Skeletal muscle satellite cell (primary cell): ENCODE results near the gene HOXA9. TPM values are rescaled to one million over a fixed set of nuclear protein-coding genes. Genes with fewer than 3 reads are reported as not detected.

Source experiments
- H3K27me3 ChIP-seq: 2 replicates; pipeline ENCODE4 v1.7.0; 2013; ENCODE audit warnings: low read length; ENCODE audit not compliant: control insufficient read depth, insufficient read depth
- H3K36me3 ChIP-seq: 2 replicates; pipeline ENCODE4 v1.7.0; 2013; ENCODE audit warnings: mild to moderate bottlenecking, control low read depth, low read length; ENCODE audit not compliant: insufficient read depth
- H3K4me1 ChIP-seq: 2 replicates; pipeline ENCODE4 v1.7.0; 2013; ENCODE audit warnings: low read length; ENCODE audit not compliant: control insufficient read depth, insufficient read depth
- H3K4me2 ChIP-seq: 2 replicates; pipeline ENCODE4 v1.7.0; 2013; ENCODE audit warnings: mild to moderate bottlenecking, low read length
- H3K4me3 ChIP-seq: 2 replicates; pipeline ENCODE4 v1.7.0; 2013; ENCODE audit warnings: low read length
- H3K9ac ChIP-seq: 2 replicates; pipeline ENCODE4 v1.7.0; 2013; ENCODE audit warnings: mild to moderate bottlenecking, low read depth, low read length, moderate library complexity
- H3K9me3 ChIP-seq: replicated peaks from 2 replicates; pipeline ENCODE4 v1.7.0; 2013; ENCODE audit warnings: mild to moderate bottlenecking, control low read depth, low read length
- total RNA-seq: library from RNA; depleted of rRNA; stranded (reverse); fragments of >200 nt; gene quantifications from 2 replicates; pipeline ENCODE4 v1.2.3, GENCODE V29; 2012; rRNA removed

Gene HOXA9
- 14.6 and 20.3 TPM in 2 replicates for total RNA-seq

- H3K4me2 ChIP-seq, result peak within 1 kb of the TSS; percentile 98
- H3K9me3 ChIP-seq, result no peaks in the 10 kb centered on the region
- peaks cover 9% of the 10 kb centered on the region for H3K36me3 ChIP-seq
- H3K4me1 ChIP-seq, result peaks cover 41% of the 10 kb centered on the region
- no peaks in the 10 kb centered on the region for H3K27me3 ChIP-seq
- peak within 1 kb of the TSS; percentile 88 for H3K4me3 ChIP-seq
- H3K9ac ChIP-seq, result peak within 1 kb of the TSS; percentile 97
Measured at GRCh38 chr7:27165089-27165995, at the start of gene HOXA9. TSS of gene HOXA9 (minus strand) at chr7:27165537. CDS start at chr7:27165457, 80 bp downstream.

GRCh38 chr7:27214239-27214950 is 49.1 kb upstream of the HOXA9 start:
- no peaks in the 10 kb centered on the region for H3K9me3 ChIP-seq
- no peak overlapping the region for H3K9ac ChIP-seq
- no peak overlapping the region for H3K4me3 ChIP-seq
- no peak overlapping the region for H3K4me2 ChIP-seq
- no peaks in the 10 kb centered on the region for H3K36me3 ChIP-seq
- peaks cover 45% of the 10 kb centered on the region for H3K27me3 ChIP-seq
- H3K4me1 ChIP-seq, result no peaks in the 10 kb centered on the region

- H3K9ac ChIP-seq, result no peak overlapping the region
- no peaks in the 10 kb centered on the region for H3K4me1 ChIP-seq
- no peak overlapping the region for H3K4me2 ChIP-seq
- no peak overlapping the region for H3K4me3 ChIP-seq
- H3K36me3 ChIP-seq, result no peaks in the 10 kb centered on the region
- peaks cover 45% of the 10 kb centered on the region for H3K27me3 ChIP-seq
- H3K9me3 ChIP-seq, result no peaks in the 10 kb centered on the region
Measured at GRCh38 chr7:27213433-27214238, 48.3 kb upstream of the HOXA9 start.

GRCh38 chr7:27212497-27213432 is 47.4 kb upstream of the HOXA9 start:
- peaks cover 43% of the 10 kb centered on the region for H3K27me3 ChIP-seq
- no peaks in the 10 kb centered on the region for H3K9me3 ChIP-seq
- H3K4me1 ChIP-seq, result no peaks in the 10 kb centered on the region
- no peaks in the 10 kb centered on the region for H3K36me3 ChIP-seq
- no peak overlapping the region for H3K9ac ChIP-seq
- H3K4me3 ChIP-seq, result no peak overlapping the region
- H3K4me2 ChIP-seq, result no peak overlapping the region

- H3K9ac ChIP-seq, result no peak overlapping the region
- H3K4me2 ChIP-seq, result no peak overlapping the region
- H3K4me1 ChIP-seq, result no peaks in the 10 kb centered on the region
- no peaks in the 10 kb centered on the region for H3K36me3 ChIP-seq
- H3K27me3 ChIP-seq, result peaks cover 42% of the 10 kb centered on the region
- no peak overlapping the region for H3K4me3 ChIP-seq
- H3K9me3 ChIP-seq, result no peaks in the 10 kb centered on the region
Measured at GRCh38 chr7:27211764-27212204, 46.4 kb upstream of the HOXA9 start.

- no peak overlapping the region for H3K4me2 ChIP-seq
- H3K4me3 ChIP-seq, result no peak overlapping the region
- no peak overlapping the region for H3K9ac ChIP-seq
- no peaks in the 10 kb centered on the region for H3K9me3 ChIP-seq
- H3K27me3 ChIP-seq, result peaks cover 35% of the 10 kb centered on the region
- H3K4me1 ChIP-seq, result no peaks in the 10 kb centered on the region
- no peaks in the 10 kb centered on the region for H3K36me3 ChIP-seq
Measured at GRCh38 chr7:27211084-27211446, 45.7 kb upstream of the HOXA9 start.

- Histone ChIP-seq H3K9ac (no peak overlapping the region), H3K4me2 (peak overlapping the region; percentile 75), H3K27me3 (peaks cover 35% of the 10 kb centered on the region), H3K9me3 (no peaks in the 10 kb centered on the region), H3K4me1 (no peaks in the 10 kb centered on the region), H3K36me3 (no peaks in the 10 kb centered on the region), H3K4me3 (no peak overlapping the region)
Measured at GRCh38 chr7:27210441-27211083, 45.2 kb upstream of the HOXA9 start.

- Histone ChIP-seq H3K4me1 (no peaks in the 10 kb centered on the region), H3K9me3 (no peaks in the 10 kb centered on the region), H3K36me3 (no peaks in the 10 kb centered on the region), H3K4me3 (no peak overlapping the region), H3K9ac (no peak overlapping the region), H3K4me2 (no peak overlapping the region), H3K27me3 (peaks cover 37% of the 10 kb centered on the region)
Measured at GRCh38 chr7:27209933-27210440, 44.6 kb upstream of the HOXA9 start.

- no peaks in the 10 kb centered on the region for H3K36me3 ChIP-seq
- H3K4me2 ChIP-seq, result no peak overlapping the region
- no peaks in the 10 kb centered on the region for H3K4me1 ChIP-seq
- no peak overlapping the region for H3K4me3 ChIP-seq
- peaks cover 38% of the 10 kb centered on the region for H3K27me3 ChIP-seq
- no peak overlapping the region for H3K9ac ChIP-seq
- no peaks in the 10 kb centered on the region for H3K9me3 ChIP-seq
Measured at GRCh38 chr7:27208998-27209397, 43.7 kb upstream of the HOXA9 start.

- Histone ChIP-seq H3K4me2 (no peak overlapping the region), H3K27me3 (peaks cover 49% of the 10 kb centered on the region), H3K36me3 (no peaks in the 10 kb centered on the region)
Measured at GRCh38 chr7:27207348-27207985, 42.1 kb upstream of the HOXA9 start.

More at GRCh38 chr7:27207348-27207985, 42.1 kb upstream of the HOXA9 start:
- no peak overlapping the region for H3K4me3 ChIP-seq
- H3K4me1 ChIP-seq, result no peaks in the 10 kb centered on the region
- H3K9ac ChIP-seq, result no peak overlapping the region
- no peaks in the 10 kb centered on the region for H3K9me3 ChIP-seq
